ENCODE measurements around the gene PRG2.

Gene PRG2

DNA sequence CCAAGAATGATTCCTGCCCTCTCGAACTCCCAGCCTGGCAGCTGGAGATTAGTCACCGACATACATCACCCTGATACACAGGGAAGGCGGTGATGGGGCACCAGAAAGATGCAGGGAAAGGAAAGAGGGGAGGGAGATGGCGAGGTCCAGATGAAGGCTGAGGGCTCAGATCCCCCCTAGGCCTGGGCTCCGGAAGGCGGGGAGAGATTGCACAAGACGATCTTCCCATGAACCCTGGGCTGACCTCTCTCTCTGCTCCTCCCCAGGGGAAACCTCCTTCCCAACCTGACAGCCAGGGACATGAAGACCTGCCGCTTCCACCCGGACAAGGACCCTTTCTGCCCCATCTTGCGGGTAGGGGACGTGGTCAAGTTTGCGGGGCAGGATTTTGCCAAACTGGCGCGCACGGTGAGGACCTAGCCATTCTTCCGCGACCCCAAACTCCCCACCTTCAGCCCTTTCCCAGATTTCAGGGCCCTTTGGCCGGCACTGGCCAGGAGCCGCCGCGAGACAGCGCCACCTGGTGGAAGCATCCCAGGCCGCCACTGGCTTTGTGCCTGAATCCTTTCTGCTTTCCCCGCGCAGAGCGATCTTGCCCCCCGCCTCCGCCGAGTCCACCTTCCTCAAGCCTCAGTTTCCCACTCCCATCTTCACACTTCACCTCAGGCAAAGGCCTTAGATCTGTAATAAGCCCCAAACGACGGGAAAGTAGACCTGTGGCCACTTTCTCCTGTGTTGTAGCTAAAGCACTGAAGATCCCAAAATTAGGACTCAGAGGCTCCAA, 40.8 kb downstream of the PRG2 start:
- in situ Hi-C loops (cut with HindIII; ENCODE audit: low pct_ligation_motif_present, low sequenced_read_pairs) = no loop called here
- TF ChIP-seq, protein P1, sequence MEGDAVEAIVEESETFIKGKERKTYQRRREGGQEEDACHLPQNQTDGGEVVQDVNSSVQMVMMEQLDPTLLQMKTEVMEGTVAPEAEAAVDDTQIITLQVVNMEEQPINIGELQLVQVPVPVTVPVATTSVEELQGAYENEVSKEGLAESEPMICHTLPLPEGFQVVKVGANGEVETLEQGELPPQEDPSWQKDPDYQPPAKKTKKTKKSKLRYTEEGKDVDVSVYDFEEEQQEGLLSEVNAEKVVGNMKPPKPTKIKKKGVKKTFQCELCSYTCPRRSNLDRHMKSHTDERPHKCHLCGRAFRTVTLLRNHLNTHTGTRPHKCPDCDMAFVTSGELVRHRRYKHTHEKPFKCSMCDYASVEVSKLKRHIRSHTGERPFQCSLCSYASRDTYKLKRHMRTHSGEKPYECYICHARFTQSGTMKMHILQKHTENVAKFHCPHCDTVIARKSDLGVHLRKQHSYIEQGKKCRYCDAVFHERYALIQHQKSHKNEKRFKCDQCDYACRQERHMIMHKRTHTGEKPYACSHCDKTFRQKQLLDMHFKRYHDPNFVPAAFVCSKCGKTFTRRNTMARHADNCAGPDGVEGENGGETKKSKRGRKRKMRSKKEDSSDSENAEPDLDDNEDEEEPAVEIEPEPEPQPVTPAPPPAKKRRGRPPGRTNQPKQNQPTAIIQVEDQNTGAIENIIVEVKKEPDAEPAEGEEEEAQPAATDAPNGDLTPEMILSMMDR (IDR thresholded peaks at IDR 0.05; ENCODE audit: low read depth, low read length, missing control alignments) = peak; percentile 92
- Histone ChIP-seq H3K27ac (no peak overlapping the region), H3K27me3 (replicated peaks) (no peaks in the 10 kb centered on the region), H3K36me3 (replicated peaks) (no peaks in the 10 kb centered on the region), H3K4me3 (ENCODE audit: low read depth, low read length) (peak overlapping the region; percentile 15)
- no peak for DNase-seq

DNA sequence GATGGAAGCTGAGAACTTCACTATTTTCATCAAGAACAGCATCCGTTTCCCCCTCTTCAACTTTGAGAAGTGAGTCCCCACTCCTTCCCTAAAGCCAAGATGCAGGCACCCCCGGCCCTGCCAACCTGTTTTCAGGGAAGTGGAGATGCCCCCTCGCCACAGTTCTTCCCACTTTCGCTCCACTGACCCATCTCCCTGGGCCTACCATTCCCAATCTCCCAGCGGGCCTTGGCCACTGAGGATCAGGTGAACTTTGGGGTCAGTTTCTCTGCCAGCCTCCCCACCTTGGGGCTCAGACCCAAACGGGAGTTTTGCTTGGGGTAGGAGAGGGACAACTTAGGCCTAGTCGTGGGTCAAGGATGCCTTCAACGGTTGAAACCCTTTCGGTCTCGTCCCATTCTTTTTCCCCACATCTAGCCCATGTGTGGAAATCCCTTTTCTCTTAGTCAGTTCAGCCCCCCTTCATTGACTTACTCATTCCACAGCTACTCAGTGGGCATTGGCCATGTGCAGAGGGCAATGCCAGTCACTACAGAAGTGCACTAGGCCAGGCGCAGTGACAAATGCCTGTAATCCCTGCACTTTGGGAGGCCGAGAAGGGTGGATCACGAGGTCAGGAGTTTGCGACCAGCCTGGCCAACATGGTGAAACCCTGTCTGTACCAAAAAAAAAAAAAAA, 41.7 kb downstream of the PRG2 start:
- in situ Hi-C loops (cut with HindIII; ENCODE audit: low pct_ligation_motif_present, low sequenced_read_pairs) = no loop called here
- no peak for DNase-seq
- TF ChIP-seq, protein P1 (IDR thresholded peaks at IDR 0.05; ENCODE audit: low read depth, low read length, missing control alignments) = no peak
- Histone ChIP-seq H3K4me3 (ENCODE audit: low read depth, low read length) (no peak overlapping the region), H3K27me3 (replicated peaks) (no peaks in the 10 kb centered on the region), H3K27ac (no peak overlapping the region), H3K36me3 (replicated peaks) (no peaks in the 10 kb centered on the region)

DNA sequence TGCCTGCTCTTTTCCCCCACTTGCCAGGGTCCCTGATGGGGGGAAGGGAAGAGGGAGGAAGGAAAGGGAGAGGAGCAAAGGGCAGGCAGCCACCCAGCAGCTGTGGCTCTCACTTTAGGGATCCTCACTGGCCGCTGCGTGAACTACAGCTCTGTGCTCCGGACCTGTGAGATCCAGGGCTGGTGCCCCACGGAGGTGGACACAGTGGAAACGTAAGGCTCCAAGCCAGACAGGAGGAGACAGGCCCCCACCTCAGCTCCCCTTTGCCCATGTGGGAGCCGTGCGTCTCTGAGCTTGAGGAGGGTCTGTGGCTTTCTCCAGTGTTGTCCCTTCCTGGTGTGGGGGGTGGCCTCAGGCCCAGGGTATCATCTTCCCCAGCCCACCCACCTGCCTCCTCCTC, 42.4 kb downstream of the PRG2 start:
- Histone ChIP-seq H3K27ac (no peak overlapping the region), H3K4me3 (ENCODE audit: low read depth, low read length) (no peak overlapping the region), H3K27me3 (replicated peaks) (no peaks in the 10 kb centered on the region), H3K36me3 (replicated peaks) (no peaks in the 10 kb centered on the region)
- no peak for DNase-seq
- in situ Hi-C loops (cut with HindIII; ENCODE audit: low pct_ligation_motif_present, low sequenced_read_pairs) = no loop called here
- TF ChIP-seq, protein P1 (IDR thresholded peaks at IDR 0.05; ENCODE audit: low read depth, low read length, missing control alignments) = no peak

DNA sequence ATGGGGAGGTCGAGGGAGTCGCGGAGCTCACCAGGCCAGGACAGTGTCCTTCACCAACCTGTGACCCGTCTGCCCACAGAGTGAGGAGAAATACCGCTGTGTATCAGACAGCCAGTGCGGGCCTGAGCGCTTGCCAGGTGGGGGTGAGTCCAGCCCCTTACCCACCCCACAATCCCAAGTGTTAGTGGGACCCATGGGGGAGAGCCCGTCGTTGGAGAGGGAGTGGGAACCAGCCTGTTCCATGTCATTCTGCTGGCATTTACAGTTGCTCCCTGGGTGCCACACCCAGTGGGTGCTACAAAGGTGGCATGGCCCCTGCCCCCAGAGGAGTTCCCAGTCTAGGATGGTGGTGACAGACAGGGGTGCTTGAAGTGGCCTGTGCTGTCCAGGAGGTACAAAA, 43.1 kb downstream of the PRG2 start:
- no peak overlapping the region for H3K27ac ChIP-seq
- in situ Hi-C loops (cut with HindIII; ENCODE audit: low pct_ligation_motif_present, low sequenced_read_pairs) = no loop called here
- TF ChIP-seq, protein P1 (IDR thresholded peaks at IDR 0.05; ENCODE audit: low read depth, low read length, missing control alignments) = no peak
- H3K27me3 ChIP-seq (replicated peaks) = no peaks in the 10 kb centered on the region
- H3K4me3 ChIP-seq (ENCODE audit: low read depth, low read length) = no peak overlapping the region
- no peak for DNase-seq
- H3K36me3 ChIP-seq (replicated peaks) = no peaks in the 10 kb centered on the region

DNA sequence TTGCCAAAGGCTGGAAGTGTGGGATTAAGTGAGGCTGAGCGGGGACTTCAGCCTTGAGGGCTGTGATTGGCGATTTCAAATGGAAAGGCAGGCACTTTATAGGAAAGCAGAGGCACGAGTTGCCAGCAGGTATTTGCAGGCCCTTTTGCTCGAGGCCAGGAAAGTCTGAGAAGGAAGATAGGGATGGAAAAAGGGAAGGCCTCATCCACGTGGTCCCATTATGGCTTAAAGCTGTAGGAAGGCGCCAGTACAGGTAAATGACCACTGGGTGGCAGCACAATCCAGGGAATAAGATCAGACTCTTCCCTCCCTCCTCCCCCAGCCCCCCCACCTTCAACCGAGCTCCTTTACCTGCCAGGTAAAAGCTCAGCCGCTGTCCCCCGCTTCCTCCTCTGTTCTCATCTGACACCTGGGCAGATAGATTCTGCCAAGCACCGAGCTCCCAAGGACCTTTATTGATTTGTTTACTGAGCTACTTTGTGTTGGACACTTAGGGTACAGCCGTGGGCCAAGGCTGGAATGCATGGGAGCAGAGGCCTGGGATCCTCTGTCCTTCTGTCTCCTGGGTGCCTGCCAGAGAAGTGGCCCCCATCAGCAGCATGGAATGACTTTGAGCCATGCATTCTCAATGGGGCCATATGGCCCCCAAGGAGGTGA, 44.8 kb downstream of the PRG2 start:
- no peaks in the 10 kb centered on the region for H3K36me3 ChIP-seq (replicated peaks)
- in situ Hi-C loops (cut with HindIII; ENCODE audit: low pct_ligation_motif_present, low sequenced_read_pairs) = no loop called here
- H3K27me3 ChIP-seq (replicated peaks) = no peaks in the 10 kb centered on the region
- H3K4me3 ChIP-seq (ENCODE audit: low read depth, low read length) = no peak overlapping the region
- H3K27ac ChIP-seq = no peak overlapping the region
- peak; percentile 63 for DNase-seq
- TF ChIP-seq, protein P1 (IDR thresholded peaks at IDR 0.05; ENCODE audit: low read depth, low read length, missing control alignments) = peak; percentile 75

Measured in brain microvascular endothelial cell (primary cell).